Lower lobe of right lung (tissue), 2 donors: ENCODE results near the gene MGAM2. TPM values are rescaled to one million over a fixed set of nuclear protein-coding genes. Genes with fewer than 3 reads are reported as not detected.

Source experiments
- ATAC-seq, 2 donors: fragments of 200-7000 bp; cut with Tn5 transposase; one replicate each; pipeline ENCODE4 v1.9.1; 2020 to 2022; ENCODE audit warnings: mild to moderate bottlenecking in 2 of 2, moderate library complexity in 2 of 2
- DNase-seq: peaks from one replicate; pipeline ENCODE4 v3.0.0-alpha.2; 2020
- H3K27ac ChIP-seq: fragments of 200-600 bp; one replicate; pipeline ENCODE4 v1.8.0; 2022
- H3K27me3 ChIP-seq: fragments of 200-600 bp; one replicate; pipeline ENCODE4 v1.8.0; 2022; ENCODE audit warnings: low read depth
- H3K36me3 ChIP-seq: fragments of 200-600 bp; one replicate; pipeline ENCODE4 v1.8.0; 2022; ENCODE audit warnings: mild to moderate bottlenecking
- H3K4me1 ChIP-seq: fragments of 200-600 bp; one replicate; pipeline ENCODE4 v1.8.0; 2022
- H3K4me3 ChIP-seq: fragments of 200-600 bp; one replicate; pipeline ENCODE4 v1.8.0; 2022; ENCODE audit warnings: mild to moderate bottlenecking
- H3K9me3 ChIP-seq: fragments of 200-600 bp; one replicate; pipeline ENCODE4 v1.8.0; 2022
- CTCF ChIP-seq: fragments of 200-600 bp; IDR thresholded peaks from one replicate; pipeline ENCODE4 v1.8.0; 2022; ENCODE audit warnings: antibody characterized with exemption, mild to moderate bottlenecking
- intact Hi-C: fragments of 100-400 bp; cut with DNase I; formaldehyde crosslinking; loops from one replicate; pipeline ENCODE4 v1.11.0; 2022
- total RNA-seq: library from RNA; stranded (reverse); fragmentation: NEBNext Ultra II Directional; extraction: Animal tissue kit (Norgen Biotek cat#: 25700); gene quantifications from one replicate; pipeline ENCODE4 v1.2.1, GENCODE V29; 2021
- donor health status: DM: no; HTN: yes; CAD: no; lungs with severe emphysema.

Gene MGAM2
- total RNA-seq, 1 donor from 2014 or later: 1.4 TPM

- H3K36me3 ChIP-seq: no peaks in the 10 kb centered on the region
- no peak for ATAC-seq
- no peak for TF ChIP-seq CTCF
- no peak for DNase-seq
- intact Hi-C loops: no loop called here
- H3K4me3 ChIP-seq: no peak overlapping the region
- H3K27ac ChIP-seq: no peak overlapping the region
- H3K4me1 ChIP-seq: no peaks in the 10 kb centered on the region
- no peaks in the 10 kb centered on the region for H3K9me3 ChIP-seq
- no peaks in the 10 kb centered on the region for H3K27me3 ChIP-seq
Measured at GRCh38 chr7:142263598-142264380, 152.3 kb downstream of the MGAM2 start.

Other genes starting within 250 kb of the MGAM2 start
- not detected for gene OR9A4, start 195.3 kb upstream of the MGAM2 start, total RNA-seq
- 7.5 TPM for gene CLEC5A, start 164.7 kb upstream of the MGAM2 start, total RNA-seq
- not detected for gene TAS2R38, start 137.9 kb upstream of the MGAM2 start, total RNA-seq
- 15.7 TPM for gene MGAM, start 115.8 kb upstream of the MGAM2 start, total RNA-seq
- not detected for gene PRSS58, start 146.3 kb downstream of the MGAM2 start, total RNA-seq